Adrenal gland (tissue), 12 donors: Measurements from ENCODE around the gene AMBP. TPM values are rescaled to one million over a fixed set of nuclear protein-coding genes. Genes with fewer than 3 reads are reported as not detected.

Experiments
- DNase-seq, 7 donors: peaks; one replicate each; pipeline ENCODE4 v3.0.0-alpha.2; 2019 to 2020
- H3K27ac ChIP-seq, 5 donors: fragments of 200-600 bp; sonication (generic) in 4 of 5; 1 replicate in 3 of 5; 2 replicates in 2 of 5; pipeline versions ENCODE4 v1.5.1 to v1.8.0; 2016 to 2020; ENCODE audit warnings: mild to moderate bottlenecking in 1 of 5
- H3K27me3 ChIP-seq: fragments of 200-600 bp; 2 replicates; pipeline ENCODE4 v1.8.0; 2021
- H3K36me3 ChIP-seq, 2 donors: fragments of 200-600 bp; replicated peaks in 1 of 2; 1 replicate in 1 of 2; 2 replicates in 1 of 2; pipeline versions ENCODE4 v1.5.1 to v1.8.0; 2018 to 2022
- H3K4me1 ChIP-seq, 2 donors: fragments of 200-600 bp; replicated peaks in 1 of 2; 1 replicate in 1 of 2; 2 replicates in 1 of 2; pipeline versions ENCODE4 v1.5.1 to v1.8.0; 2018 to 2021
- H3K4me3 ChIP-seq, 4 donors: fragments of 200-600 bp; sonication (generic) in 3 of 4; one replicate each; pipeline ENCODE4 v1.5.1; 2016 to 2018
- H3K9me3 ChIP-seq, 3 donors: fragments of 200-600 bp; sonication (generic) in 1 of 3; replicated peaks in 1 of 3; 1 replicate in 2 of 3; 2 replicates in 1 of 3; pipeline versions ENCODE4 v1.5.1 to v1.8.0; 2016 to 2021
- POLR2A ChIP-seq, 2 donors: fragments of 450-650 bp; IDR thresholded peaks; one replicate each; pipeline ENCODE4 v1.6.1; 2017; ENCODE audit warnings: antibody characterized with exemption in 2 of 2, mild to moderate bottlenecking in 2 of 2, moderate library complexity in 1 of 2
- WGBS, 4 donors: extraction: QIAGEN DNeasy Blood & Tissue Kit in 2 of 4; methylation state at CpG; one replicate each; pipeline versions ENCODE4 v1.1.5 to v1.1.7; 2013 to 2017; 5-methylcytosine and 5-hydroxymethylcytosine counted together
- intact Hi-C, 2 donors: fragments of 100-400 bp; cut with DNase I; formaldehyde crosslinking; loops; one replicate each; pipeline versions ENCODE4 v1.14.1 to v1.15.0; 2022 to 2023
- polyA plus RNA-seq, 3 donors: library from polyadenylated mRNA; stranded (reverse); fragments of 200-250 nt in 2 of 3; fragments of 350-450 nt in 1 of 3; fragmentation: Illumina TruSeq in 1 of 3; extraction: RNeasy Lipid Tissue Mini Kit (QIAGEN cat#74804) in 1 of 3; gene quantifications; one replicate each; pipeline ENCODE4 v1.2.3, GENCODE V29; 2013 to 2014
- total RNA-seq, 9 donors: library from RNA; depleted of rRNA in 4 of 9; stranded (reverse); fragments of >200 nt in 4 of 9; fragments of 120-200 nt in 1 of 9; fragmentation: NEBNext Ultra II Directional in 1 of 9; extraction: Animal tissue kit (Norgen Biotek cat#: 25700) in 1 of 9; gene quantifications; one replicate each; pipeline versions ENCODE4 v1.1.0 to v1.2.4, GENCODE V29; 2013 to 2023
- TF ChIP-seq, protein P1 (sequence below), 6 experiments: fragments of 450-650 bp in 4 of 6; fragments of 200-600 bp in 2 of 6; sonication (generic) in 1 of 6; IDR thresholded peaks; 1 replicate in 5 of 6; 2 replicates in 1 of 6; pipeline versions ENCODE4 v1.5.1 to v1.8.0; 2016 to 2021; ENCODE audit warnings: antibody characterized with exemption in 6 of 6, mild to moderate bottlenecking in 2 of 6, moderate library complexity in 1 of 6
- donor health status: healthy with polysubstance abuse.
- donor health status: Bipolar disorder and iron deficiency.
- donor health status: DM: yes; HTN: yes; CAD: no.
- donor health status: DM: no; HTN: no; CAD: no.
- donor health status: DM: no; HTN: no; CAD: no.
- donor health status: DM: yes; HTN: yes; CAD: no.

AMBP gene
- total and polyA plus RNA-seq, 12 donors: 0.17 to 2.8 (median 0.44) TPM; not detected in 5

- intact Hi-C loops: loop anchor here (5.0 kb wide), 2 partner anchors 66 to 201 kb away; no protein-coding TSS in a partner anchor
- Histone ChIP-seq H3K4me1 (no peaks in the 10 kb centered on the region), H3K4me3 (no peak overlapping the region), H3K27ac (no peak overlapping the region), H3K27me3 (no peaks in the 10 kb centered on the region), H3K36me3 (no peaks in the 10 kb centered on the region), H3K9me3 (no peaks in the 10 kb centered on the region)
- peak in 1 of 7 donors; percentile 5 for DNase-seq
- no peak for TF ChIP-seq POLR2A (IDR thresholded peaks at IDR 0.05)
- TF ChIP-seq, protein P1, sequence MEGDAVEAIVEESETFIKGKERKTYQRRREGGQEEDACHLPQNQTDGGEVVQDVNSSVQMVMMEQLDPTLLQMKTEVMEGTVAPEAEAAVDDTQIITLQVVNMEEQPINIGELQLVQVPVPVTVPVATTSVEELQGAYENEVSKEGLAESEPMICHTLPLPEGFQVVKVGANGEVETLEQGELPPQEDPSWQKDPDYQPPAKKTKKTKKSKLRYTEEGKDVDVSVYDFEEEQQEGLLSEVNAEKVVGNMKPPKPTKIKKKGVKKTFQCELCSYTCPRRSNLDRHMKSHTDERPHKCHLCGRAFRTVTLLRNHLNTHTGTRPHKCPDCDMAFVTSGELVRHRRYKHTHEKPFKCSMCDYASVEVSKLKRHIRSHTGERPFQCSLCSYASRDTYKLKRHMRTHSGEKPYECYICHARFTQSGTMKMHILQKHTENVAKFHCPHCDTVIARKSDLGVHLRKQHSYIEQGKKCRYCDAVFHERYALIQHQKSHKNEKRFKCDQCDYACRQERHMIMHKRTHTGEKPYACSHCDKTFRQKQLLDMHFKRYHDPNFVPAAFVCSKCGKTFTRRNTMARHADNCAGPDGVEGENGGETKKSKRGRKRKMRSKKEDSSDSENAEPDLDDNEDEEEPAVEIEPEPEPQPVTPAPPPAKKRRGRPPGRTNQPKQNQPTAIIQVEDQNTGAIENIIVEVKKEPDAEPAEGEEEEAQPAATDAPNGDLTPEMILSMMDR (IDR thresholded peaks at IDR 0.05): no peak
- 75 to 93% (median 89%) methylated on average over 4 to 6 of the region's 6 CpGs for WGBS, 4 donors
Measured at GRCh38 chr9:114086009-114086408, 7.9 kb upstream of the AMBP start.

GRCh38 chr9:114085387-114085789 lies 7.3 kb upstream of the AMBP start:
- H3K4me1 ChIP-seq: no peaks in the 10 kb centered on the region
- intact Hi-C loops: loop anchor here (5.0 kb wide), 2 partner anchors 67 to 202 kb away; no protein-coding TSS in a partner anchor
- no peaks in the 10 kb centered on the region for H3K36me3 ChIP-seq
- no peak overlapping the region for H3K27ac ChIP-seq
- no peak overlapping the region for H3K4me3 ChIP-seq
- no peaks in the 10 kb centered on the region for H3K9me3 ChIP-seq
- TF ChIP-seq, protein P1 (IDR thresholded peaks at IDR 0.05): no peak
- no peak for TF ChIP-seq POLR2A (IDR thresholded peaks at IDR 0.05)
- no peaks in the 10 kb centered on the region for H3K27me3 ChIP-seq
- WGBS, 4 donors: 93 to 100% (median 93%) methylated on average over 8 to 9 of the region's 9 CpGs; no CpG with 5 or more reads in 1 of the 4 donors
- no peak for DNase-seq

GRCh38 chr9:114084282-114085073 lies 6.4 kb upstream of the AMBP start:
- intact Hi-C loops: loop anchor here (5.0 kb wide), 2 partner anchors 68 to 203 kb away; no protein-coding TSS in a partner anchor
- Histone ChIP-seq H3K27ac (no peak overlapping the region), H3K9me3 (no peaks in the 10 kb centered on the region), H3K36me3 (no peaks in the 10 kb centered on the region), H3K4me1 (no peaks in the 10 kb centered on the region), H3K4me3 (no peak overlapping the region), H3K27me3 (no peaks in the 10 kb centered on the region)
- 75 to 79% (median 78%) methylated on average over 11 of the region's 11 CpGs for WGBS, 4 donors
- no peak for DNase-seq
- TF ChIP-seq, protein P1 (IDR thresholded peaks at IDR 0.05): no peak
- no peak for TF ChIP-seq POLR2A (IDR thresholded peaks at IDR 0.05)

GRCh38 chr9:114083666-114084065 lies 5.6 kb upstream of the AMBP start:
- no peak for DNase-seq

More at GRCh38 chr9:114083666-114084065, 5.6 kb upstream of the AMBP start:
- TF ChIP-seq, protein P1 (IDR thresholded peaks at IDR 0.05): no peak
- TF ChIP-seq POLR2A (IDR thresholded peaks at IDR 0.05): no peak
- no peaks in the 10 kb centered on the region for H3K9me3 ChIP-seq
- no peak overlapping the region for H3K27ac ChIP-seq
- no peaks in the 10 kb centered on the region for H3K4me1 ChIP-seq
- H3K36me3 ChIP-seq: no peaks in the 10 kb centered on the region
- WGBS, 4 donors: 85 to 94% (median 89%) methylated on average over 5 to 6 of the region's 6 CpGs
- no peaks in the 10 kb centered on the region for H3K27me3 ChIP-seq
- intact Hi-C loops: no loop called here
- no peak overlapping the region for H3K4me3 ChIP-seq
